HEK293 (cell line): ENCODE measurements around the gene SH3BGRL3.

Experiments
- CTCF ChIA-PET: fragments of 350-600 bp; formaldehyde crosslinking; extraction: SDS; loops from one replicate; lab custom pipeline; 2021; ENCODE audit warnings: antibody characterized with exemption; lab: Yijun Ruan, JAX
- POLR2A ChIA-PET: fragments of 300-600 bp; formaldehyde crosslinking; extraction: SDS; loops from one replicate; lab custom pipeline; 2020; ENCODE audit warnings: antibody characterized with exemption, inconsistent platforms; lab: Yijun Ruan, JAX
- H3K27ac ChIP-seq: fragments of 200-500 bp; sonication (Bioruptor generic); 2 replicates; pipeline ENCODE4 v1.5.1; 2014; ENCODE audit warnings: low read depth, low read length, control low read depth, inconsistent platforms; ENCODE audit errors: extremely low read depth
- H3K36me3 ChIP-seq, 2 experiments: fragments of 200-500 bp in 1 of 2; sonication (Bioruptor generic) in 1 of 2; 1 replicate in 1 of 2; 2 replicates in 1 of 2; pipeline ENCODE4 v1.5.1; 2014 to 2017; ENCODE audit warnings: inconsistent platforms in 2 of 2, low read length in 2 of 2; ENCODE audit not compliant: control insufficient read depth in 2 of 2, insufficient read depth in 1 of 2
- H3K4me1 ChIP-seq: fragments of 200-500 bp; sonication (Bioruptor generic); 2 replicates; pipeline ENCODE4 v1.5.1; 2014; ENCODE audit warnings: mild to moderate bottlenecking, low read length, inconsistent platforms; ENCODE audit not compliant: control insufficient read depth, insufficient read depth
- H3K4me3 ChIP-seq: 2 replicates; pipeline ENCODE4 v1.5.1; 2011; ENCODE audit warnings: low read depth, mild to moderate bottlenecking, control low read depth, low read length, moderate library complexity
- H3K9me3 ChIP-seq: fragments of 200-500 bp; sonication (Bioruptor generic); 2 replicates; pipeline ENCODE4 v1.5.1; 2014; ENCODE audit warnings: low read depth, low read length, inconsistent platforms; ENCODE audit not compliant: control insufficient read depth, insufficient read depth
- OVOL3 ChIP-seq: fragments of 450-650 bp; formaldehyde crosslinking; IDR thresholded peaks from 2 replicates; pipeline ENCODE4 v1.5.1; 2016; ENCODE audit warnings: missing biosample characterization, missing genetic modification characterization
- SCRT2 ChIP-seq: fragments of 450-650 bp; formaldehyde crosslinking; IDR thresholded peaks from 2 replicates; pipeline ENCODE4 v1.5.1; 2016; ENCODE audit warnings: missing biosample characterization, missing genetic modification characterization
- SP7 ChIP-seq: fragments of 450-650 bp; formaldehyde crosslinking; IDR thresholded peaks from 2 replicates; pipeline ENCODE4 v1.5.1; 2016; ENCODE audit warnings: missing biosample characterization, missing genetic modification characterization
- ZIC2 ChIP-seq: fragments of 450-650 bp; formaldehyde crosslinking; IDR thresholded peaks from 2 replicates; pipeline ENCODE4 v1.5.1; 2016; ENCODE audit warnings: missing biosample characterization, missing genetic modification characterization
- ZNF23 ChIP-seq: fragments of 450-650 bp; formaldehyde crosslinking; IDR thresholded peaks from 2 replicates; pipeline ENCODE4 v1.5.1; 2016; ENCODE audit warnings: missing biosample characterization, missing genetic modification characterization, borderline replicate concordance
- ZNF324 ChIP-seq: fragments of 450-650 bp; formaldehyde crosslinking; IDR thresholded peaks from 2 replicates; pipeline ENCODE4 v1.5.1; 2016; ENCODE audit warnings: missing biosample characterization, missing genetic modification characterization
- ZNF561 ChIP-seq: fragments of 450-650 bp; IDR thresholded peaks from 2 replicates; pipeline ENCODE4 v1.5.1; 2018; ENCODE audit warnings: missing biosample characterization, missing genetic modification characterization, borderline replicate concordance
- ZNF571 ChIP-seq: fragments of 450-650 bp; formaldehyde crosslinking; IDR thresholded peaks from 2 replicates; pipeline ENCODE4 v1.5.0; 2017; ENCODE audit warnings: missing biosample characterization, missing genetic modification characterization
- ZNF600 ChIP-seq: fragments of 450-650 bp; formaldehyde crosslinking; IDR thresholded peaks from 2 replicates; pipeline ENCODE4 v1.5.1; 2016; ENCODE audit warnings: missing biosample characterization, missing genetic modification characterization
- ZNF629 ChIP-seq: fragments of 450-650 bp; formaldehyde crosslinking; IDR thresholded peaks from 2 replicates; pipeline ENCODE4 v1.5.1; 2017; ENCODE audit warnings: missing biosample characterization, missing genetic modification characterization
- ZNF660 ChIP-seq: fragments of 450-650 bp; IDR thresholded peaks from 2 replicates; pipeline ENCODE4 v1.5.1; 2018; ENCODE audit warnings: missing biosample characterization, mild to moderate bottlenecking, missing genetic modification characterization
- TF ChIP-seq, protein P1 (sequence below): fragments of 450-650 bp; formaldehyde crosslinking; IDR thresholded peaks from 2 replicates; pipeline ENCODE4 v1.5.1; 2016; ENCODE audit warnings: missing biosample characterization, missing genetic modification characterization
- TF ChIP-seq, protein P2 (sequence below): fragments of 450-650 bp; formaldehyde crosslinking; IDR thresholded peaks from 2 replicates; pipeline ENCODE4 v1.5.1; 2016; ENCODE audit warnings: missing biosample characterization, missing genetic modification characterization
- TF ChIP-seq, protein P3 (sequence below): fragments of 450-650 bp; formaldehyde crosslinking; IDR thresholded peaks from 2 replicates; pipeline ENCODE4 v1.5.1; 2016; ENCODE audit warnings: missing biosample characterization, missing genetic modification characterization
- TF ChIP-seq, protein P4 (sequence below): fragments of 450-650 bp; formaldehyde crosslinking; IDR thresholded peaks from 2 replicates; pipeline ENCODE4 v1.5.1; 2016; ENCODE audit warnings: missing biosample characterization, missing genetic modification characterization
- TF ChIP-seq, protein P5 (sequence below): fragments of 450-650 bp; formaldehyde crosslinking; IDR thresholded peaks from 2 replicates; pipeline ENCODE4 v1.5.1; 2016; ENCODE audit warnings: missing biosample characterization, missing genetic modification characterization
- TF ChIP-seq, protein P6 (sequence below): fragments of 450-650 bp; formaldehyde crosslinking; IDR thresholded peaks from 2 replicates; pipeline ENCODE4 v1.5.1; 2016; ENCODE audit warnings: missing biosample characterization, missing genetic modification characterization
- TF ChIP-seq, protein P7 (sequence below): fragments of 450-650 bp; formaldehyde crosslinking; IDR thresholded peaks from 2 replicates; pipeline ENCODE4 v1.5.1; 2016; ENCODE audit warnings: missing biosample characterization, missing genetic modification characterization
- TF ChIP-seq, protein P8 (sequence below): fragments of 450-650 bp; formaldehyde crosslinking; IDR thresholded peaks from 2 replicates; pipeline ENCODE4 v1.5.1; 2017; ENCODE audit warnings: missing biosample characterization, missing genetic modification characterization
- TF ChIP-seq, protein P9 (sequence below): fragments of 450-650 bp; formaldehyde crosslinking; IDR thresholded peaks from 2 replicates; pipeline ENCODE4 v1.5.1; 2016; ENCODE audit warnings: missing biosample characterization, missing genetic modification characterization

SH3BGRL3 gene

DNA sequence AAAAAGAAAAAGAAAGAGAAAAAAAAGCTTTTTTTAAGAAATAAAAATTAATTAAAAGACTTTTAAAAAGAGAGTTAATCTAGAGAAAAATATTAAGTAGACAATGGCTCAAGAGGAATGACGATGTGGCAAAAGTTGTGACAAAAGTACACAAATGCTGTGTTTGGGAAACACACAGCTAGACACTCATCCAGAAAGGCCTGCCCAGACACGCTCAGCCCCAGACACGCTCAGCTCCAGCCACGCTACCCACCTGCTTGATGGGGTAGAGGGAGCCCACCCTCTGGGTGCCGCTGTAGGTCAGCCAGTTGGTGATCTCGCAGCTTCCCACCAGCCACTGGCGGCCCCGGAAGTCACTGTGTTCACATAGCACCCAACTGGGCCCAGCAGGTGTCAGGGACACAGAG, 48.1 kb downstream of the SH3BGRL3 start:
- H3K9me3 ChIP-seq: no peaks in the 10 kb centered on the region
- no peaks in the 10 kb centered on the region for H3K4me1 ChIP-seq
- H3K4me3 ChIP-seq: no peak overlapping the region
- ChIA-PET POLR2A (no interaction called here), CTCF (interaction anchor here (0.6 to 2.4 kb wide), 7 partner anchors 11 to 292 kb away, joined by 3 to 14 read pairs (median 5); partner anchors contain the start of gene CD52)
- peaks cover 0 to 22% of the 10 kb centered on the region in 2 experiments; a peak in 2 of 3 replicates for H3K36me3 ChIP-seq
- H3K27ac ChIP-seq: no peak overlapping the region; the same call in 1 of the 2 replicates
- TF ChIP-seq, protein P1, sequence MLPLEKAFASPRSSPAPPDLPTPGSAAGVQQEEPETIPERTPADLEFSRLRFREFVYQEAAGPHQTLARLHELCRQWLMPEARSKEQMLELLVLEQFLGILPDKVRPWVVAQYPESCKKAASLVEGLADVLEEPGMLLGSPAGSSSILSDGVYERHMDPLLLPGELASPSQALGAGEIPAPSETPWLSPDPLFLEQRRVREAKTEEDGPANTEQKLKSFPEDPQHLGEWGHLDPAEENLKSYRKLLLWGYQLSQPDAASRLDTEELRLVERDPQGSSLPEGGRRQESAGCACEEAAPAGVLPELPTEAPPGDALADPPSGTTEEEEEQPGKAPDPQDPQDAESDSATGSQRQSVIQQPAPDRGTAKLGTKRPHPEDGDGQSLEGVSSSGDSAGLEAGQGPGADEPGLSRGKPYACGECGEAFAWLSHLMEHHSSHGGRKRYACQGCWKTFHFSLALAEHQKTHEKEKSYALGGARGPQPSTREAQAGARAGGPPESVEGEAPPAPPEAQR (tag by site-specific recombination): no peak
- TF ChIP-seq, protein P2, sequence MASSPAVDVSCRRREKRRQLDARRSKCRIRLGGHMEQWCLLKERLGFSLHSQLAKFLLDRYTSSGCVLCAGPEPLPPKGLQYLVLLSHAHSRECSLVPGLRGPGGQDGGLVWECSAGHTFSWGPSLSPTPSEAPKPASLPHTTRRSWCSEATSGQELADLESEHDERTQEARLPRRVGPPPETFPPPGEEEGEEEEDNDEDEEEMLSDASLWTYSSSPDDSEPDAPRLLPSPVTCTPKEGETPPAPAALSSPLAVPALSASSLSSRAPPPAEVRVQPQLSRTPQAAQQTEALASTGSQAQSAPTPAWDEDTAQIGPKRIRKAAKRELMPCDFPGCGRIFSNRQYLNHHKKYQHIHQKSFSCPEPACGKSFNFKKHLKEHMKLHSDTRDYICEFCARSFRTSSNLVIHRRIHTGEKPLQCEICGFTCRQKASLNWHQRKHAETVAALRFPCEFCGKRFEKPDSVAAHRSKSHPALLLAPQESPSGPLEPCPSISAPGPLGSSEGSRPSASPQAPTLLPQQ (tag by site-specific recombination): peak; percentile 22; the same call in 1 of the 2 replicates
- peak; percentile 23; the same call in 1 of the 2 replicates for TF ChIP-seq ZNF660 (tag by site-specific recombination)
- TF ChIP-seq, protein P3, sequence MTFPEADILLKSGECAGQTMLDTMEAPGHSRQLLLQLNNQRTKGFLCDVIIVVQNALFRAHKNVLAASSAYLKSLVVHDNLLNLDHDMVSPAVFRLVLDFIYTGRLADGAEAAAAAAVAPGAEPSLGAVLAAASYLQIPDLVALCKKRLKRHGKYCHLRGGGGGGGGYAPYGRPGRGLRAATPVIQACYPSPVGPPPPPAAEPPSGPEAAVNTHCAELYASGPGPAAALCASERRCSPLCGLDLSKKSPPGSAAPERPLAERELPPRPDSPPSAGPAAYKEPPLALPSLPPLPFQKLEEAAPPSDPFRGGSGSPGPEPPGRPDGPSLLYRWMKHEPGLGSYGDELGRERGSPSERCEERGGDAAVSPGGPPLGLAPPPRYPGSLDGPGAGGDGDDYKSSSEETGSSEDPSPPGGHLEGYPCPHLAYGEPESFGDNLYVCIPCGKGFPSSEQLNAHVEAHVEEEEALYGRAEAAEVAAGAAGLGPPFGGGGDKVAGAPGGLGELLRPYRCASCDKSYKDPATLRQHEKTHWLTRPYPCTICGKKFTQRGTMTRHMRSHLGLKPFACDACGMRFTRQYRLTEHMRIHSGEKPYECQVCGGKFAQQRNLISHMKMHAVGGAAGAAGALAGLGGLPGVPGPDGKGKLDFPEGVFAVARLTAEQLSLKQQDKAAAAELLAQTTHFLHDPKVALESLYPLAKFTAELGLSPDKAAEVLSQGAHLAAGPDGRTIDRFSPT (tag by site-specific recombination): 0 out of 2 replicates have a peak, but pooled peaks have one; percentile 31
- no peak for TF ChIP-seq OVOL3 (tag by site-specific recombination)
- TF ChIP-seq SCRT2 (tag by site-specific recombination): peak; percentile 93
- TF ChIP-seq ZIC2 (tag by site-specific recombination): peak; percentile 99
- no peak for TF ChIP-seq ZNF23
- TF ChIP-seq SP7 (tag by site-specific recombination): 0 out of 2 replicates have a peak, but pooled peaks have one; percentile 26
- peak; percentile 55; the same call in 1 of the 2 replicates for TF ChIP-seq ZNF629
- TF ChIP-seq ZNF600 (tag by site-specific recombination): peak; percentile 68
- TF ChIP-seq ZNF324 (tag by site-specific recombination): peak; percentile 45; the same call in 1 of the 2 replicates
- TF ChIP-seq, protein P4, sequence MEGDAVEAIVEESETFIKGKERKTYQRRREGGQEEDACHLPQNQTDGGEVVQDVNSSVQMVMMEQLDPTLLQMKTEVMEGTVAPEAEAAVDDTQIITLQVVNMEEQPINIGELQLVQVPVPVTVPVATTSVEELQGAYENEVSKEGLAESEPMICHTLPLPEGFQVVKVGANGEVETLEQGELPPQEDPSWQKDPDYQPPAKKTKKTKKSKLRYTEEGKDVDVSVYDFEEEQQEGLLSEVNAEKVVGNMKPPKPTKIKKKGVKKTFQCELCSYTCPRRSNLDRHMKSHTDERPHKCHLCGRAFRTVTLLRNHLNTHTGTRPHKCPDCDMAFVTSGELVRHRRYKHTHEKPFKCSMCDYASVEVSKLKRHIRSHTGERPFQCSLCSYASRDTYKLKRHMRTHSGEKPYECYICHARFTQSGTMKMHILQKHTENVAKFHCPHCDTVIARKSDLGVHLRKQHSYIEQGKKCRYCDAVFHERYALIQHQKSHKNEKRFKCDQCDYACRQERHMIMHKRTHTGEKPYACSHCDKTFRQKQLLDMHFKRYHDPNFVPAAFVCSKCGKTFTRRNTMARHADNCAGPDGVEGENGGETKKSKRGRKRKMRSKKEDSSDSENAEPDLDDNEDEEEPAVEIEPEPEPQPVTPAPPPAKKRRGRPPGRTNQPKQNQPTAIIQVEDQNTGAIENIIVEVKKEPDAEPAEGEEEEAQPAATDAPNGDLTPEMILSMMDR: peak; percentile 50
- TF ChIP-seq, protein P5, sequence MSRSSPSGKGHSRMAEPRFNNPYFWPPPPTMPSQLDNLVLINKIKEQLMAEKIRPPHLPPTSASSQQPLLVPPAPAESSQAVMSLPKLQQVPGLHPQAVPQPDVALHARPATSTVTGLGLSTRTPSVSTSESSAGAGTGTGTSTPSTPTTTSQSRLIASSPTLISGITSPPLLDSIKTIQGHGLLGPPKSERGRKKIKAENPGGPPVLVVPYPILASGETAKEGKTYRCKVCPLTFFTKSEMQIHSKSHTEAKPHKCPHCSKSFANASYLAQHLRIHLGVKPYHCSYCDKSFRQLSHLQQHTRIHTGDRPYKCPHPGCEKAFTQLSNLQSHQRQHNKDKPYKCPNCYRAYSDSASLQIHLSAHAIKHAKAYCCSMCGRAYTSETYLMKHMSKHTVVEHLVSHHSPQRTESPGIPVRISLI (tag by site-specific recombination): peak; percentile 63
- TF ChIP-seq, protein P6, sequence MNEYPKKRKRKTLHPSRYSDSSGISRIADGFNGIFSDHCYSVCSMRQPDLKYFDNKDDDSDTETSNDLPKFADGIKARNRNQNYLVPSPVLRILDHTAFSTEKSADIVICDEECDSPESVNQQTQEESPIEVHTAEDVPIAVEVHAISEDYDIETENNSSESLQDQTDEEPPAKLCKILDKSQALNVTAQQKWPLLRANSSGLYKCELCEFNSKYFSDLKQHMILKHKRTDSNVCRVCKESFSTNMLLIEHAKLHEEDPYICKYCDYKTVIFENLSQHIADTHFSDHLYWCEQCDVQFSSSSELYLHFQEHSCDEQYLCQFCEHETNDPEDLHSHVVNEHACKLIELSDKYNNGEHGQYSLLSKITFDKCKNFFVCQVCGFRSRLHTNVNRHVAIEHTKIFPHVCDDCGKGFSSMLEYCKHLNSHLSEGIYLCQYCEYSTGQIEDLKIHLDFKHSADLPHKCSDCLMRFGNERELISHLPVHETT (tag by site-specific recombination): peak; percentile 31; the same call in 1 of the 2 replicates
- TF ChIP-seq, protein P7, sequence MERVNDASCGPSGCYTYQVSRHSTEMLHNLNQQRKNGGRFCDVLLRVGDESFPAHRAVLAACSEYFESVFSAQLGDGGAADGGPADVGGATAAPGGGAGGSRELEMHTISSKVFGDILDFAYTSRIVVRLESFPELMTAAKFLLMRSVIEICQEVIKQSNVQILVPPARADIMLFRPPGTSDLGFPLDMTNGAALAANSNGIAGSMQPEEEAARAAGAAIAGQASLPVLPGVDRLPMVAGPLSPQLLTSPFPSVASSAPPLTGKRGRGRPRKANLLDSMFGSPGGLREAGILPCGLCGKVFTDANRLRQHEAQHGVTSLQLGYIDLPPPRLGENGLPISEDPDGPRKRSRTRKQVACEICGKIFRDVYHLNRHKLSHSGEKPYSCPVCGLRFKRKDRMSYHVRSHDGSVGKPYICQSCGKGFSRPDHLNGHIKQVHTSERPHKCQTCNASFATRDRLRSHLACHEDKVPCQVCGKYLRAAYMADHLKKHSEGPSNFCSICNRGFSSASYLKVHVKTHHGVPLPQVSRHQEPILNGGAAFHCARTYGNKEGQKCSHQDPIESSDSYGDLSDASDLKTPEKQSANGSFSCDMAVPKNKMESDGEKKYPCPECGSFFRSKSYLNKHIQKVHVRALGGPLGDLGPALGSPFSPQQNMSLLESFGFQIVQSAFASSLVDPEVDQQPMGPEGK: peak; percentile 22; the same call in 1 of the 2 replicates
- TF ChIP-seq, protein P8, sequence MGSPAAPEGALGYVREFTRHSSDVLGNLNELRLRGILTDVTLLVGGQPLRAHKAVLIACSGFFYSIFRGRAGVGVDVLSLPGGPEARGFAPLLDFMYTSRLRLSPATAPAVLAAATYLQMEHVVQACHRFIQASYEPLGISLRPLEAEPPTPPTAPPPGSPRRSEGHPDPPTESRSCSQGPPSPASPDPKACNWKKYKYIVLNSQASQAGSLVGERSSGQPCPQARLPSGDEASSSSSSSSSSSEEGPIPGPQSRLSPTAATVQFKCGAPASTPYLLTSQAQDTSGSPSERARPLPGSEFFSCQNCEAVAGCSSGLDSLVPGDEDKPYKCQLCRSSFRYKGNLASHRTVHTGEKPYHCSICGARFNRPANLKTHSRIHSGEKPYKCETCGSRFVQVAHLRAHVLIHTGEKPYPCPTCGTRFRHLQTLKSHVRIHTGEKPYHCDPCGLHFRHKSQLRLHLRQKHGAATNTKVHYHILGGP (tag by site-specific recombination): no peak
- TF ChIP-seq ZNF571: no peak
- TF ChIP-seq, protein P9, sequence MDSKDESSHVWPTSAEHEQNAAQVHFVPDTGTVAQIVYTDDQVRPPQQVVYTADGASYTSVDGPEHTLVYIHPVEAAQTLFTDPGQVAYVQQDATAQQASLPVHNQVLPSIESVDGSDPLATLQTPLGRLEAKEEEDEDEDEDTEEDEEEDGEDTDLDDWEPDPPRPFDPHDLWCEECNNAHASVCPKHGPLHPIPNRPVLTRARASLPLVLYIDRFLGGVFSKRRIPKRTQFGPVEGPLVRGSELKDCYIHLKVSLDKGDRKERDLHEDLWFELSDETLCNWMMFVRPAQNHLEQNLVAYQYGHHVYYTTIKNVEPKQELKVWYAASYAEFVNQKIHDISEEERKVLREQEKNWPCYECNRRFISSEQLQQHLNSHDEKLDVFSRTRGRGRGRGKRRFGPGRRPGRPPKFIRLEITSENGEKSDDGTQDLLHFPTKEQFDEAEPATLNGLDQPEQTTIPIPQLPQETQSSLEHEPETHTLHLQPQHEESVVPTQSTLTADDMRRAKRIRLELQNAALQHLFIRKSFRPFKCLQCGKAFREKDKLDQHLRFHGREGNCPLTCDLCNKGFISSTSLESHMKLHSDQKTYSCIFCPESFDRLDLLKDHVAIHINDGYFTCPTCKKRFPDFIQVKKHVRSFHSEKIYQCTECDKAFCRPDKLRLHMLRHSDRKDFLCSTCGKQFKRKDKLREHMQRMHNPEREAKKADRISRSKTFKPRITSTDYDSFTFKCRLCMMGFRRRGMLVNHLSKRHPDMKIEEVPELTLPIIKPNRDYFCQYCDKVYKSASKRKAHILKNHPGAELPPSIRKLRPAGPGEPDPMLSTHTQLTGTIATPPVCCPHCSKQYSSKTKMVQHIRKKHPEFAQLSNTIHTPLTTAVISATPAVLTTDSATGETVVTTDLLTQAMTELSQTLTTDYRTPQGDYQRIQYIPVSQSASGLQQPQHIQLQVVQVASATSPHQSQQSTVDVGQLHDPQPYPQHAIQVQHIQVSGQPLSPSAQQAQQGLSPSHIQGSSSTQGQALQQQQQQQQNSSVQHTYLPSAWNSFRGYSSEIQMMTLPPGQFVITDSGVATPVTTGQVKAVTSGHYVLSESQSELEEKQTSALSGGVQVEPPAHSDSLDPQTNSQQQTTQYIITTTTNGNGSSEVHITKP (tag by site-specific recombination): peak; percentile 36; the same call in 1 of the 2 replicates
- peak; percentile 52; the same call in 1 of the 2 replicates for TF ChIP-seq ZNF561 (tag by site-specific recombination)
